Fibroblast of lung (primary cell): ENCODE measurements around the gene SURF4.

Experiments used
- CTCF ChIP-seq, 2 donors: IDR thresholded peaks in 1 of 2; conservative IDR thresholded peaks in 1 of 2; 1 replicate in 1 of 2; 2 replicates in 1 of 2; pipeline ENCODE4 v1.5.1; 2011 to 2012; ENCODE audit warnings: low read length in 2 of 2, control low read depth in 1 of 2, inconsistent platforms in 1 of 2, low read depth in 1 of 2, mild to moderate bottlenecking in 1 of 2
- EZH2 ChIP-seq: IDR thresholded peaks from 2 replicates; pipeline ENCODE4 v1.5.1; 2012; ENCODE audit warnings: low read length, control low read depth, mild to moderate bottlenecking; ENCODE audit errors: missing control alignments

GRCh38 chr9:133352635-133353340 lies 23.1 kb downstream of the SURF4 start:
- no peak for TF ChIP-seq CTCF (conservative IDR thresholded peaks at IDR 0.05 in 1 of 2, IDR thresholded peaks at IDR 0.05 in 1 of 2; ENCODE audit: low read depth in 1 of 2, low read length in 2 of 2)
- no peak for TF ChIP-seq EZH2
